GM18861 (cell line): ENCODE measurements around the gene ATP2B3.

ENCODE experiments used
- ATAC-seq: cut with Tn5 transposase; IDR thresholded peaks from one replicate; pipeline ENCODE4 v1.9.1; 2021; ENCODE audit not compliant: unreplicated experiment

The ATP2B3 gene

DNA sequence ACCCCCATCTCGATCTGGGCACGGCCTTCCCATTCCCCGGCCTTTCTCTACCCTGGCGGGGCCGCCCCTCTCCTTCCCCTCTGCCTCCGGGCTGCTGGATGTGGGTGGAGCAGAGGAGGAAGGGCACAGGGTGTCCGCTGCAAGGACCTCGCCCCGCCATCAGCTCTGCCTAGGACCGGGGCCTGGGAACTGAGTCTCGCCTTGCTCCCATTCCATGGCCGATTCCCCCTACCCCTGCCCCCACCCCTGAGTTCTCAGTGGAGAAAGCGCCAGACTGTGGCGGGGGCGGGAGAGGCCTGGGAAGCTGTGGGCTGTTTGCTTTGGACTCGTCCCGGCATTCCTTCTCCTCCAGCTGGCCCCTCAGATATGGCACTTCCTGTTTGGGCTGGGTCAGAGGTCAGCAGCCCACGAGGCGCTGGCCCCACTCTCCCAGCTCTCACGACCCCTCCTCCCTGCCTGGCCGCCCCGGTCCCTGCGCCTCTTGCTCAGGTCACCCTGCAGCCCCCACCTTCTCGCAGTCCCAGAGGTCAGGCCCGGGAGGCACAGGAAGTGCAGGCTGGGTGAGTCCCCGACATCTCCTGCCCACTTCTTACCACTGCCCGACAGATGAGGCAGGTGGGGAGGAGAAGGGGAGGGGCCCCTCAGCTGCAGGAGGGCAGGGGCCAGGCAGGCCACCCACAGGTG is 29.1 kb upstream of the ATP2B3 start:
- ATAC-seq, result no peak

DNA sequence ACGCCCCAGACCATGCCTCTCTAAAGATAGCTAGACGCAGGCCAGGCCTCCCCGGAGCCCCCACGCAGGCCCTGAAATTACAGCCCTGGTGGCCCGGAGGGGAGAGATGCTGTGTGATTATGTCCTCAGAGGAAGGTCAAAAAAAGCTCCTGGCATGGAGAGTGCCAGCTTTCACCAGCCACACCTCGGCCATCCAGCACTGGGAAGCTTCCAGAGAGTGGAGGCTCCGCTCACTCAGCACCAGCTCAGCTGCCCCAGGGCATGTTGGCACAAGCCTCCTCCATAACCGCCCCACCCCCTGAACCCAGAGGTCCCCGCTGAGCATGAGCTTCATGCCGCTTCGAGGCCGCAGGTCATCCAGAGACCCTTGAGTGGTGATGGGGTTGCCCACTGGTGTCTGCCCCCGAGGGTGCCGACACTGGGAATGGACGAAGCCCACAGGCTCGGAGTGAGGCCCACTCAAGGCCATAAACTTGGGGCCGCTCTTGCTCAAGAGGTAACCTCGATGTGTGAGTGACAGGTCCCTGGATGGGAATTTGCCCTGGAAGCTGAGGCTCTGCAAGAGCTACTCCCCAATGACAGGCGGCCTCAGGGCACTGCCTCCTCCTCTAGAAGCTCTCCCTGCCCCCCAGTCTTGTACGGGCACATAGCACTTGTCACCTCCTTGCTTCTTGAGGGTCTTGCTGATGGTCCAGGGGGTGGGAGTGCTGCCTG is 27.1 kb upstream of the ATP2B3 start:
- ATAC-seq, result no peak

DNA sequence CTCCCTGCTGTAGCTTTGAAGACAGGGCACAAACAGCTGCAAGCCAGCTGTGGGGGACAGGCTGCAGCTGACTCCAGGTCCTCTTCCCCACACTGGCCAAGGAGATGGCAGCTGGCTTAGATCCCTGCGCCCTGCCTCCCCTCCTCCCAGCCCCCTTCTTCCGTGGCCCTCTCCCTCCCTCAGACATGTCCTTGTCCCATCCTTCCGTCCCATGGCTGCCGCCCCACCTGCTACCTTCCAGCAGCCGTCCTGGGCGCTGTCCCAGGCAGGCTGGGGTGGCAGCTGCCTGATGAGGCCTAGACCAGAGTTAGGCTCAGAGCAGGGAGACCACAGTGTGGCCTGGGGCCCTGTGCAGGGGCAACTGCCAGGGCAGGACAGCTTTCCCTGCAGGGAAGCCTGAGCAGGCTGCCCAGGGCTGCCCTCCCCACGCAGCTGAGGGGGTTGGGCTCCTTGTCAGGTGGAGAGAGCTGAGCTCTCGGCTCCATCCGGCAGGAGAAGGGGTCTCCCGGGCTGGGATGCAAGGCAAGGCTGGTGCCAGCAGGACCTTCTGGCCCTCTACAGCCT is 26.0 kb upstream of the ATP2B3 start:
- no peak for ATAC-seq

DNA sequence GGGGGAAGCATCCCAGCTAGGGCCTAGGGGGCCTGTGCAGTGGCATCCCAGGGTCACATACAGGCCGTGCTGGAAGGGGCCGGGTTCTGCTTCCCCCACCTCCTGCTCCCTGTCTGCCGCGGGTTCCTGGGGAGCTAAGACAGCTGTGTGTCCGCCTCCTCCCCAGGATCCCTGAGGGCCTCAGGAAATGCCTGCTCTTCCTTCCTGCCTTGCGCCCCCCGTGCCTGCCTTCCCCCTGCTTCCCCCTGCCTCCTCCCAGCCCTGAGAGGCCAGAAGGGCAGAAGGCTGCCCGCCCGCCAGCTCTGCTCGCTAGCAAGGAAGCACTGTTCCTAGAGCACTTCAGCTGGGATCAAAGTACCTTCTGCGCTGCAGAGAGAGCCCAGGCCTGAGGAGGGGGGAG is 25.5 kb upstream of the ATP2B3 start:
- ATAC-seq, result no peak

DNA sequence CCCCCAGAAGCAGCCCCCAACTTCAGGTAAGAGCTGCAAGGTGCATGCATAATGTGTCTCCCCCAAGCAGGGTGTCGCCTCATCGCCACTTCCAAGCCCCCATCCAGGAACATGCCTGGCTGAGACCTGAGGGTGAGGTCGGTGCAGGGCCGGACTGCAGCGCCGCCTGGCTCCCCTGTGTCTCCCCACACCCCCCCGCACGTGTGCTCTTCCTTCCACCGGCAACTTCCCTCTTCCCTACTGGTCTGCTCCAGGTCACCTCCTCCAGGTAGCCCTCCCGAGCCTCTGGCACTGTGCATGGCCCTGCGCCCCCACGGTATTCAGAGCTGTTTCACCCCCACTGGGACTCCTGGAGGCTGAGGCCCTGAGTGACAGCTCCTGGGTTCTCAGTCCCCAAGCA is 24.9 kb upstream of the ATP2B3 start:
- no peak for ATAC-seq

DNA sequence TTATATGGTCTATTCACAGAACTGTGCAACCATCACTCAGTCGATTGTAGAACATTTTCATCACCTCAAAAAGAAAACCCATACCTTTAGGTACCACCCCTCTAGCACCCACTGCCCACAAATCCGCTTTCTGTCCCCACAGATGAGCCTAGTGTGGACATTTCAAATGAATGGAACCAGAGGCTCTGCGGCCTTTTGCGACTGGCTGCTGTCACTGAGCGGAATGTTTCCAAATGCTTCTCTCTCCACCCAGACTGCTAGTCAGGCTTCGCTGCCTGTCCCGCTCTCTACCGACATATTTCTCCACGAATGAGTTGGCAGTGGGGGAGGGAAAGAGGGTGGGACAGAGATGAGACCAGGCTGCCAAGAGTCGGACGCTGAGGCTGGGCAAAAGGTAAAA is 24.4 kb upstream of the ATP2B3 start:
- no peak for ATAC-seq

DNA sequence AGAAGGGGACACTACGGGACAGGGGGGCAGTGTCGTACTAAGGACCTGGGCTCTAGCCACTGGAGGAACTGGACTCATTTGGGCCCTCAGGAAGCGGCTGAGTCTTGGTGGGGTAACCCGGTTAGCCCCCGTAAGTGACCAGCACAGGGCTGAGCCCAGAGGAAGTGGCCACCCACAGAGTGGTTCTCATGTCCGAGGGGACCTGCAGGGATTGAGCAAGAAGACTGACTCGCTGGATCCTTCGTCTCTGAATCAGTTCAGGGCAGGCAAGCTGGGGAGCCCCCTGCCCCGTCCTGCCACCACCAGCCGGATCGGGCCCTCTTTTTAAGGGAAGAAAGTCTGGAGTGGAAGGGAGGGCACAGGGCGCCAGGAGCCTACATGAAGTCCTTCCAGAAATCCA is 23.4 kb upstream of the ATP2B3 start:
- no peak for ATAC-seq

DNA sequence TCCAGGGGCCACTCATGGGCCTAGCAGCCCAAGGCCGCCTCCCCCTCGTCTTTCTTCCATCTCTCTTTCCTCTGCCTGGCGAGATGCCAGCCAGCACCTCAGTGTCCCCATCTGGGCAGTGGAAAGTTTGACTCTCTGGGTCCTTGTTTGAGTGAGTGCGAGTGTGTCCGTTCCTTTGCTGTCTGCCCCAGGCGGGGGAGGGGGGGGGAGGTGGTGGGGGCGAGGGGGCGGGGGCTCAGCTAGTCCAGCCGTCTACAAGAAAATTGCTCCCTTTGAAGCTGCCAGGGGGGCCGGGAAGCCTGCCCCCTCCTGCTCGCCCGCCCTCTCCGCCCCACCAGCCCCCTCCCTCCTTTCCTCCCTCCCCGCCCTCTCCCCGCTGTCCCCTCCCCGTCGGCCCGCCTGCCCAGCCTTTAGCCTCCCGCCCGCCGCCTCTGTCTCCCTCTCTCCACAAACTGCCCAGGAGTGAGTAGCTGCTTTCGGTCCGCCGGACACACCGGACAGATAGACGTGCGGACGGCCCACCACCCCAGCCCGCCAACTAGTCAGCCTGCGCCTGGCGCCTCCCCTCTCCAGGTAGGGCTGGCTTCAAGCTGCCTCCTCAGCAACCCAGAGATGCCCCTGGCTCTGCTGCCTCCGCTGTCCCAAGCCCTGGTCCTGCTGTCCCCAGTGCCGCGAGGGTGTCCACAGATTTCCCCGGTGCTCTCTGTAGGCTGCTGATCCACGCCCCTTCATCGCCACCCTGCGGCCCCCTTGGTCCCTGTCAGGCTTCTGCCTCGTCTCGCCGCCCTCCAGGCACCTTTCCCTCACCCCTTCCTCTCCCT is 22.7 kb upstream of the ATP2B3 start, which contains the start of gene BGN:
BGN (plus strand) TSS at position 440 of the 821 bp plus-strand sequence. CDS start 9,652 bp downstream, outside the sequence.
- no peak for ATAC-seq

DNA sequence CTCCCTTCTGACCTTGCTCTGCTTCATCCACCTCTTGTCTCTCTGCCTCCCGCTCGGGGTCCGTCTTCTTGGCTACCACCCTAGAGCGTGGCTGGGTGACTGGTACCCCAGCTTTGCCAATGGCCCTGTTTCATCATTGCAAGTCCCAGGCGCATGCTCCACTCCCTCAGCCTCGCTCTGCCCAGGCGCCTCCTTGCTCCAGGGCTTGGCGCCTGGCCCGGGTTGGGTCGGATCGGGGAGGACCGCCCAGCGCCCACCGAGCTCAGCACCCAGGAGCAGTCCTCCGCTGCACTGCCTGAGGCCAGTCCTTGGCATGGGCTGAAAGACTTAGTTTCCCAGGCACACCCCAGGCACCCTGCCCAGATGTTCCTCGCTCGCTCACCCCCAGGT is 22.1 kb upstream of the ATP2B3 start:
- no peak for ATAC-seq

DNA sequence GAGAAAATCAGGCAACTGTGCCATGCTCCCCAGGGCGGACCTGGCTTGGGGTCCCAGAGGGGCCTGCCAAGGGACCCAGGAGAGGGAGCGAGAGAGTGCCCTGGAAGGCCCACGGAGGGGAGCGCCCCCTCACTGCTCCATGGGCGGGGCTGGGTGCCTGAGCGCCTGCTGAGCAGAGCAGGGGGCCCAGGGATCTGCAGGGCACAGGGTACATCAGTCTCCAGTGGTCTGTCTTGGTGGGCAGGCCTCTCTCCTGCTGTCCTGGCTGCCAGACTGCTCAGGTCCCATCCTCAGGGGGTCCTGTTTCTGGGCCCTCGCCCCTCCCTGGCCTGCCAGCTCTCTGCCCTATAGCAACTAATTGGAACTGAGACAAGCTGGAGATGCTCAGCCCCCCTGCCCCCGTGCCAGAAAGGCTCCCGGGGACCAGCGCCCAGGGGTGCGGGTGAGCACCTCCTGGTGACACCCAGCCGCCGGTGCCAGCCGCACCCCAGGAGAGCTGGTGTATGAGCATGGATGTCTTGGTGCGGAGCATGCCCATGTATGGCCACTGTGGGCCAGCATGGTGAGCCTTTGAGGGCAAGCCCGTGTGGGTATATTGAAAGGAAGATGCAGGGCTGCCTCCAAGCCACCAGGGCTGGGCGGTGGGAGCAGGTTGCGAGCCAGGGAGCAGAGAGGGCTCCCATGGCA is 21.4 kb upstream of the ATP2B3 start:
- no peak for ATAC-seq

DNA sequence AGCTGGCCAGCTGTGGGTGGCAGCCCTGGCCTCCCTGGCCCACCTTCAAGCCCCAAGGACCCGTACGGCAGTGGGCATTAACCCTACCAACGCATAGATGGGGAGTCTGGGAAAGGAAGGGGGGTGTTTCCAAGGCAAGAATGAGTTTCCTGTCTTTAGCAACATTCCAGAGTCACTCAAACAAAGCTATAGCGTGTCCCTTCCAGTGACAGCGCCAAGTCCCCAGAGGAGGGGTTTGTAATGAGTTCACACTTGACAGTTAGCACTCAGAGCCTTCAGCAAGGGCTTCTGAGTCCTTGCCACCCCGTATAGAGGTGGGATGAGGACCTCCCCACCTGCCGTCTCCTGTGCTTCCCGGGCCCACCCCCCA is 20.9 kb upstream of the ATP2B3 start:
- ATAC-seq, result no peak

DNA sequence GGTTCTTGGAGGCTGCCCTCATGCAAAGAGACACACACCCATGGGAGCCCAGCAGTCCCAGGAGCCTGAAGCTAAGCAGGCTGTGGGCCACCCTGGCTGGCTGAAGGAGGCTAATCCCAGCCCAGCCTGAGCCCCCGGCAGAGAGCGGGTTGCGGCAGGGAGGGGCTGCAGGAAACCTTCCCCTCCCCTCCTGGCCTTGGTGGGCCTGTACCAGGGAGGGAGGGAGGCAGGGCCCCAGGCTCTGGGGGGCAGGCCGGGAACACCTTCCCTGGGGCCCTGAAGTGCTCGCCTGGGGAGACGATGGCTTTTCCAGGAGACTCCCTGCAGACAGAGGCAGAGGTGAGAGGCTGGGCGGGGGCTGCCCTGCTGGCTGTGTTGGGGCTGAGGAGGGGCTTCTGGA is 19.0 kb upstream of the ATP2B3 start:
- ATAC-seq, result no peak

DNA sequence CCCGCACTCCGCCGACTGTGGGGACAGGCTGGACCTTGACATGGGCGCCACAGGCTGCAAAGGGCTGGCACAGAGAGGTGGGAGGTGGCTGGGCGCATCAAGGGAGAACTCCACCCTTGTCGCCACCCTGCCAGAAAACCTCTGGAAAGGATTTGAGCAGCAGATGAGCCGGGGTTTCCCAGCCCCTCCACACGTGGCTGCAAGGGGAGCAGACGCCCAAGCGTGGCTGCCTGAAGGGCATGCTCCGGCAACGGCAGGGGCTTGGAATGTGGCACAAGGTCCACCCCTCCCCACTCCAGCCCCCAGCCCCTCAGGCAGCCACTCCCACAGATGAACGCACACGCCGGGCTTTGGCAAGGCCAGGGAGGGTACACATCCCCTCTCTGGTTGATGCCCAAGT is 18.1 kb upstream of the ATP2B3 start:
- no peak for ATAC-seq

DNA sequence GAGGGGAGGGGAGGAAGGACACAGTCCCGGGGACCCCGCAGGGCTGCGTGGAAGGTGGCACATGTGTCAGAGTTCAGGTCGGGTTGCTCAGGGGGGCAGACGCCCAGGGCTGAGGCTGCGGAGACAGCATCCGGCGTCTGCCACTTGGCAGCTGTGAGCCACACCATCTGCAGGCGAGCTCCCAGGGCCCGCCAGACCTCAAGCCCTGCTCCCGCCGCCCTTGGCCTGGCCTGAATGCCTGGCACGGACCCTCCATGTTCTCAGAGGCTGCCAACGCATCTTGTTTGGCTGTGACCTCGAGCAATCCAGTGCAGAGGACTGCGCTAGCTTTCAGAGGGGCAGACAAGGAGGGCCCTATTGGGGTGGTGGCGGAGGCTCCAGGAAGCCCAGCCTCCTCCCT is 17.6 kb upstream of the ATP2B3 start:
- ATAC-seq, result no peak

DNA sequence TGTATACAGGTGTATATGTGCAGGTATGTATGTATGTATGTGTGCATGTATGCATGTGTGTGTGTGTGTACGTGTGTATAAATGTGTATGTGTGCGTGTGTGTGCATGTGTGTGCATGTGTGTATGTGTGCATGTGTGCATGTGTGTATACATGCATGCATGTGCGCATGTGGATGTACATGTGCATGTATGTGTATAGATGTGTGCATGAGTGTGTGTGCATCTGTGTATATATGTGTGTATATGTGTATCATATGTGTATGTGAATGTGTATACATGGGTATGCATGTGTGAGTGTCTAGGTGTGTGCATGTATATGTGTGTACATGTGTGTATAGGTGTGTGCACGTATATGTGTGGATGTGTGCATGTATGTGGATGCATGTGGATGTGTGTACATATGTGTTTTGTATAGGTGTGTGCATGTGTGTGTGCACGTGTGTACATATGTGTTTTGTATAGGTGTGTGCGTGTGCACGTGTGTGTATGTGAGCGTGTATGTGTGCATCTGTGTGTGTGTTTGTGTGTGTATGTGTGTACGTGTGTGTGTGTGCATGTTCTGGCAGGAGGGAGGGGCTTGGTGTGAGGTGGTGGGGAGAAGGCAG is 16.7 kb upstream of the ATP2B3 start:
- no peak for ATAC-seq

DNA sequence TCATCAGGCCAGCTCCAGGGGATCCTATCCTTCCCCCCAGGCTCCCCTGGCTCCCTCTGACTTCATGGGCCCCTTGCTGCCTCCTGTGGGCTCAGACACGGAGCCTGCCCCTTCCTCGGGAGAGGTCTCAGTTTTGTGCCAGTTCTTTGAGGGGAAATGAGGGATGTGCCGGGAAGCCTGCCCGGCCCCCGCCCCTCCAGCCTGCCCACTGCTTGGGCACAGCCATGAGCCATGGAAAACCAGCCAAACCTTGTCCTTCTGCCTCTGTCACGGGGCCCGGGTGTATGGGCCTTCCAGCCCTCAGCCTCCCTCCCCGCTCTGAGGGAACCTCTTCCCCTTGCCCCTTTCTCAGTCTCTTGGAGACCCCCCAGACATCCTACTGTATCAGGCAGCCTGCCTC is 15.9 kb upstream of the ATP2B3 start:
- no peak for ATAC-seq

DNA sequence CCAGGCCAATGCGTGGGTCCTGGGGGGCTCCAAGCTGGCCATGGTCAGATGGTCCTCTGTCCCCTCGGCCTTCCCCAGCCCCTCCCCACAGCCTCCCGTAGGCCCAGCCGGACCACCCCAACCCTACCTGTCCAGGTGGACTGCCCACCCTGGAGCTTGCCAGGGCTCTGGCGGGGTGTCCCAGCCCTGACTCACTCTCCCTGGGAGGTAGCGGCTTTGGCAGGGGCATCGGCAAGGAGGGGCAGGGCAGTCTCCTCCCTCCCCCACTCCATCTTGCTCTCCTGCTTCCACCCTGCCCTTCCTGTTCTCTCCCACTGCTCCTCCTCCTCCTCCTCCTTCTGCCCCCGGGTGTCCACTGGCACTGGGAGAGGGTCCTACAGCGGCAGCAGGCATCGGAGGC is 15.3 kb upstream of the ATP2B3 start:
- ATAC-seq, result no peak

DNA sequence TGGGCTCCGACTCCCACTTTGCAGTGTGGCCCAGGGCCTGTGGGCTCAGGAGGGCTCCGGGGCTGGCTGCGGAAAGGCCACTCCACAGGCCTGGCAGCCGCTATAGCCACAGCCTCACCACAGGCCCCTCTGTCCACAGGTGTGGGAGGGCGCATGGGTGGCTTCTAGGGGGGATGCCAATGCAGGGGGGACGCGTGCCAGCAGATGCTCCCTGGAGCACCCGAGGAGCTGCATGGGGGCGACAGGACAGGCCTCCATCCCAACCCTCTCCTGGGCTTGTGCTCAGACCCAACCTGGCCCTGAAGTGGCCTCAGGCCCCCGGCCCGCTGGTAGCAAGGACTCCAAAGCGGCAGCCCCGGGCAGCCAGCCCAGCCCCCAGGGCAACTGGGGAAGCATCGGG is 14.6 kb upstream of the ATP2B3 start:
- no peak for ATAC-seq

DNA sequence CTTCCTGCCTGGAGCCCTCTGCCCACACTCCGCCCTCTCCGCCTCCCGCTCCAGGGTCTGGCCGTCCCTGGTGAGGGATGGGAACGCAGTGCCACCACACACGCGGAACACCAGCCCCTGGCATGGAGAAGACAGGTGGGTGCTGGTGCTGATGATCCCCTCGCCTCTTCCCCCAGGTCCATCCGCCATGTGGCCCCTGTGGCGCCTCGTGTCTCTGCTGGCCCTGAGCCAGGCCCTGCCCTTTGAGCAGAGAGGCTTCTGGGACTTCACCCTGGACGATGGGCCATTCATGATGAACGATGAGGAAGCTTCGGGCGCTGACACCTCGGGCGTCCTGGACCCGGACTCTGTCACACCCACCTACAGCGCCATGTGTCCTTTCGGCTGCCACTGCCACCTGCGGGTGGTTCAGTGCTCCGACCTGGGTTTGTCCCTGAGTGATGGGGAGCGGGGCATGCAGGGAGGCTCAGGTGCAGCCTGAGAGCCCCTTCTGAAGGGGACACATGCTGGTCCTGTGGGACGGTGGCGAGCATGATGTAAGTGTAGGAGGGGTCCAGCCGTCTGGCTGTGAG is 12.9 kb upstream of the ATP2B3 start:
- ATAC-seq, result no peak

DNA sequence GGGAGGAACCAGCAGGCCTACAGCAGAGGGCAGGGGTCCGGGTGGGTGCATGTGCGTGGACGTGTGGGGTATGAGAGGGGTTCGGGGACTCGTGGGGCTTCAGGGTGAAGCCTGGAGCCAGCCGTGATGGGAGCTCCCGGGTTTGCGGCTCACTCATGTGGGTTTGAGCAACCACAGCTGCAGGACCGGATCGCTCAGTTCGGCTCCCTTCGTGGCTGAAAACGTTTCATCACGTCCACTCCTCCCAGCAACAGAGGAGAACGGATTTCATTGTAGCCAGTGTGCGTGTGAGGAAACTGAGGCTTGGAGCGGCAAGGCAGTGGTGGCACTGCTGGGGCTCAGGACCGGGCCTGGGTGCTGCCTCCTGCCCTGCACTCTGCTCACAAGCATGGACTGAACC is 12.1 kb upstream of the ATP2B3 start:
- ATAC-seq, result no peak
